MCF 10A (cell line): ENCODE measurements around the gene PITPNB. TPM values are rescaled to one million over a fixed set of nuclear protein-coding genes. Genes with fewer than 3 reads are reported as not detected.

Experiments used
- BruUV-seq: library from RNA; stranded (reverse); fragments of 400-500 nt; replicated peaks from 2 replicates; lab custom pipeline; 2021; lab: Mats Ljungman, UMichigan
- CTCF ChIA-PET: fragments of 300-600 bp; sonication (Branson Sonifier 250); formaldehyde crosslinking; extraction: SDS; loops from one replicate; lab custom pipeline; 2021; ENCODE audit warnings: antibody characterized with exemption, inconsistent platforms; lab: Yijun Ruan, JAX
- POLR2A ChIA-PET: fragments of 300-600, 350-650 bp; sonication (Branson Sonifier 250); formaldehyde crosslinking; extraction: SDS; loops from one replicate; lab custom pipeline; 2020; ENCODE audit warnings: antibody characterized with exemption, inconsistent platforms; lab: Yijun Ruan, JAX
- DNase-seq: peaks from one replicate; pipeline ENCODE4 v3.0.0-alpha.2; 2018; ENCODE audit not compliant: unreplicated experiment
- H3K27ac Mint-ChIP-seq: one replicate; pipeline ENCODE4 v1.8.0; 2022; ENCODE audit warnings: mild to moderate bottlenecking, low read depth, mixed read lengths; ENCODE audit not compliant: unreplicated experiment
- H3K27me3 Mint-ChIP-seq: one replicate; pipeline ENCODE4 v1.8.0; 2022; ENCODE audit warnings: mixed read lengths; ENCODE audit not compliant: insufficient read depth, unreplicated experiment
- H3K36me3 Mint-ChIP-seq: one replicate; pipeline ENCODE4 v1.8.0; 2022; ENCODE audit warnings: mild to moderate bottlenecking, moderate library complexity, mixed read lengths; ENCODE audit not compliant: insufficient read depth, unreplicated experiment
- H3K4me1 Mint-ChIP-seq: one replicate; pipeline ENCODE4 v1.8.0; 2022; ENCODE audit warnings: mixed read lengths; ENCODE audit not compliant: insufficient read depth, unreplicated experiment
- H3K4me3 Mint-ChIP-seq: one replicate; pipeline ENCODE4 v1.8.0; 2022; ENCODE audit warnings: mild to moderate bottlenecking, moderate library complexity, mixed read lengths; ENCODE audit not compliant: unreplicated experiment
- H3K9me3 Mint-ChIP-seq: one replicate; pipeline ENCODE4 v1.8.0; 2022; ENCODE audit warnings: mixed read lengths; ENCODE audit not compliant: unreplicated experiment
- CTCF ChIP-seq: fragments of 200-600 bp; IDR thresholded peaks from one replicate; pipeline ENCODE4 v1.8.0; 2022; ENCODE audit warnings: antibody characterized with exemption, mild to moderate bottlenecking; ENCODE audit not compliant: unreplicated experiment
- intact Hi-C: fragments of 100-400 bp; cut with micrococcal nuclease; formaldehyde crosslinking; loops from 2 replicates; pipeline ENCODE4 v1.14.1; 2022
- total RNA-seq: library from RNA; stranded (reverse); gene quantifications from 2 replicates; pipeline ENCODE4 v1.2.3, GENCODE V29; 2022

PITPNB gene
- total RNA-seq, 1 experiment from 2014 or later = 124 TPM

GRCh38 chr22:27851974-27852746 is 66.9 kb downstream of the PITPNB start:
- intact Hi-C loops = no loop called here
- CTCF ChIA-PET = interaction anchor here (0.7 to 1.5 kb wide), 3 partner anchors 9 to 28 kb away, joined by 3 to 6 read pairs (median 5); no protein-coding TSS in a partner anchor
- Mint-ChIP-seq H3K36me3 (peaks cover 93% of the 10 kb centered on the region), H3K4me1 (no peaks in the 10 kb centered on the region), H3K27me3 (no peaks in the 10 kb centered on the region), H3K4me3 (no peak overlapping the region), H3K27ac (no peak overlapping the region), H3K9me3 (no peaks in the 10 kb centered on the region)
- no TSS peak for BruUV-seq
- TF ChIP-seq CTCF = no peak
- no peak for DNase-seq
- POLR2A ChIA-PET = interaction anchor here (0.8 kb wide), 1 partner anchor 32 kb away, joined by 3 read pairs; no protein-coding TSS in a partner anchor

GRCh38 chr22:27850000-27850521 is 69.0 kb downstream of the PITPNB start:
- H3K36me3 Mint-ChIP-seq = peaks cover 88% of the 10 kb centered on the region
- TF ChIP-seq CTCF = no peak

GRCh38 chr22:27848005-27848404 is 71.1 kb downstream of the PITPNB start:
- no peaks in the 10 kb centered on the region for H3K9me3 Mint-ChIP-seq
- no peaks in the 10 kb centered on the region for H3K4me1 Mint-ChIP-seq

More at GRCh38 chr22:27850000-27850521, 69.0 kb downstream of the PITPNB start:
- ChIA-PET POLR2A (interaction anchor here (0.6 to 1.1 kb wide), 2 partner anchors 17 kb away, joined by 3 read pairs; no protein-coding TSS in a partner anchor), CTCF (no interaction called here)
- DNase-seq = no peak
- Mint-ChIP-seq H3K4me3 (no peak overlapping the region), H3K9me3 (no peaks in the 10 kb centered on the region), H3K27me3 (no peaks in the 10 kb centered on the region), H3K27ac (peak overlapping the region; percentile 19), H3K4me1 (no peaks in the 10 kb centered on the region)
- BruUV-seq = no TSS peak
- intact Hi-C loops = no loop called here

More at GRCh38 chr22:27848005-27848404, 71.1 kb downstream of the PITPNB start:
- no peaks in the 10 kb centered on the region for H3K27me3 Mint-ChIP-seq
- no TSS peak for BruUV-seq
- H3K36me3 Mint-ChIP-seq = peaks cover 71% of the 10 kb centered on the region
- H3K27ac Mint-ChIP-seq = peak overlapping the region; percentile 57
- no peak overlapping the region for H3K4me3 Mint-ChIP-seq
- no peak for TF ChIP-seq CTCF
- intact Hi-C loops = no loop called here
- CTCF ChIA-PET = interaction anchor here (1.0 to 1.2 kb wide), 2 partner anchors 34 to 161 kb away, joined by 3 read pairs; no protein-coding TSS in a partner anchor
- POLR2A ChIA-PET = interaction anchor here (0.7 to 1.5 kb wide), 2 partner anchors 14 to 18 kb away, joined by 3 to 4 read pairs; no protein-coding TSS in a partner anchor
- no peak for DNase-seq
